Thymus (tissue), 11 donors: ENCODE data around the gene POMT2. TPM values are rescaled to one million over a fixed set of nuclear protein-coding genes. Genes with fewer than 3 reads are reported as not detected.
A peak's percentile ranks its signal among the peaks of the same experiment; 100 is the strongest.

ENCODE experiments used
- DNase-seq, 9 donors: peaks; one replicate each; pipeline ENCODE4 v3.0.0-alpha.2; 2013; ENCODE audit warnings: low spot score in 9 of 9, low read depth in 6 of 9, missing footprints in 1 of 9
- H3K27ac ChIP-seq, 2 donors: one replicate each; pipeline ENCODE4 v1.5.1; 2013; ENCODE audit warnings: control low read depth in 1 of 2, low read depth in 1 of 2, low read length in 1 of 2, mild to moderate bottlenecking in 1 of 2, moderate library complexity in 1 of 2
- H3K27me3 ChIP-seq, 2 donors: one replicate each; pipeline ENCODE4 v1.5.1; 2013; ENCODE audit warnings: low read length in 1 of 2; ENCODE audit not compliant: control insufficient read depth in 2 of 2, insufficient read depth in 1 of 2
- H3K36me3 ChIP-seq, 2 donors: one replicate each; pipeline ENCODE4 v1.5.1; 2013; ENCODE audit warnings: low read length in 1 of 2, mild to moderate bottlenecking in 1 of 2, moderate library complexity in 1 of 2; ENCODE audit not compliant: control insufficient read depth in 2 of 2, insufficient read depth in 2 of 2
- H3K4me1 ChIP-seq, 2 donors: one replicate each; pipeline ENCODE4 v1.5.1; 2013; ENCODE audit warnings: low read length in 2 of 2; ENCODE audit not compliant: control insufficient read depth in 2 of 2, insufficient read depth in 2 of 2
- H3K4me3 ChIP-seq, 2 donors: one replicate each; pipeline ENCODE4 v1.5.1; 2013; ENCODE audit warnings: low read length in 2 of 2, control low read depth in 1 of 2, mild to moderate bottlenecking in 1 of 2
- H3K9me3 ChIP-seq, 2 donors: one replicate each; pipeline ENCODE4 v1.5.1; 2013; ENCODE audit warnings: low read length in 1 of 2, mild to moderate bottlenecking in 1 of 2; ENCODE audit not compliant: control insufficient read depth in 2 of 2, insufficient read depth in 1 of 2
- WGBS: extraction: QIAGEN DNeasy Blood & Tissue Kit; methylation state at CpG from one replicate; pipeline ENCODE4 v1.1.7; 2013; 5-methylcytosine and 5-hydroxymethylcytosine counted together
- polyA plus RNA-seq: library from polyadenylated mRNA; stranded (reverse); fragments of 200-250 nt; gene quantifications from one replicate; pipeline ENCODE4 v1.2.3, GENCODE V29; 2013
- total RNA-seq: library from RNA; stranded (reverse); fragments of 120-200 nt; gene quantifications from one replicate; pipeline ENCODE4 v1.2.4, GENCODE V29; 2013
- donor health status: healthy.

POMT2 gene
- total and polyA plus RNA-seq, 2 donors = 3.5 to 11.1 TPM

DNA sequence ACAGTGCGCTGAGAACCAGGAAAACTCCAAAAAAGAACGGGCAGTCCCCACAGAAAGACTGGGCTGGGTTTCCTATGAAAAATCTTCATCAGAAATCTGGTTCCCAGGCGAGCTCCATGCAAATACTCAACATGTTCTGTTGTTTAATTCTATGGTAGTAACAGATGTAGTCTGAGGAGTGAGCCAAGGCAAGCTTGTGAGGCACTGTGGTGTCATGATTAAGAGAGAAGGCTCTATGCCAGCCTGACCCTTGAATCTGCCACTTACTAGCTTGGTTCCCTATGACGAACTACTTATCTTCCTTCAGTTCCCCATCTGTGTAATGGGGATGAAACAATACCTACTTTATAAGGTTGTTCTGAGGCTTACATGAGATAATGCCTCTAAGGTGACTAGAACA, 10.7 kb downstream of the POMT2 start:
- 98% methylated on average over 4 of the region's 4 CpGs for WGBS
- peaks cover 3 to 5% of the 10 kb centered on the region in 2 donors for H3K4me1 ChIP-seq
- H3K27me3 ChIP-seq = no peaks in the 10 kb centered on the region
- no peaks in the 10 kb centered on the region for H3K9me3 ChIP-seq
- H3K4me3 ChIP-seq = no peak overlapping the region
- H3K36me3 ChIP-seq = no peaks in the 10 kb centered on the region
- no peak overlapping the region for H3K27ac ChIP-seq
- no peak for DNase-seq

DNA sequence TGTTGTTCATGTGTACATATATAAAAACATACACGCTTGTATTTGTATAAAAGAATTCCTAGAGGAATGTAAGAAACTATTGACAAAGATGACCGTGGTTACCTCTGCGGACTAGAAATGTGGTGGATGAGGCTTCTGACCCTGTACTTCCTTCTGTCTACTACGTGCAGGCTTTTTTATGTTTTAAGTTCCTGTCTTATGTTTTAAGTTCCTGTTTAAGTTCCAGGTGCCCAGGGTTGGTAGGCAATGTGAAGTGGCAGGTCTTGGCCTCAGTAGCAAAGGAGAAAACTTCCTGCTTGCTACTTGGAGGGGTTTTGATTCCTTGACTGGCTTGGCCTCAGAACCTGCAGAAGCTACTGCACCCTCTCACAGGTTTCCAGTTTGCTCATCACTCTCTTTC, 11.6 kb downstream of the POMT2 start:
- 34% methylated on average over 4 of the region's 4 CpGs for WGBS
- Histone ChIP-seq H3K4me1 (peaks cover 3 to 5% of the 10 kb centered on the region in 2 donors), H3K4me3 (no peak overlapping the region), H3K36me3 (no peaks in the 10 kb centered on the region), H3K9me3 (no peaks in the 10 kb centered on the region), H3K27ac (peak overlapping the region in 1 of 2 donors; percentile 33), H3K27me3 (no peaks in the 10 kb centered on the region)
- DNase-seq = peak in 2 of 9 donors; percentile 19 to 44

DNA sequence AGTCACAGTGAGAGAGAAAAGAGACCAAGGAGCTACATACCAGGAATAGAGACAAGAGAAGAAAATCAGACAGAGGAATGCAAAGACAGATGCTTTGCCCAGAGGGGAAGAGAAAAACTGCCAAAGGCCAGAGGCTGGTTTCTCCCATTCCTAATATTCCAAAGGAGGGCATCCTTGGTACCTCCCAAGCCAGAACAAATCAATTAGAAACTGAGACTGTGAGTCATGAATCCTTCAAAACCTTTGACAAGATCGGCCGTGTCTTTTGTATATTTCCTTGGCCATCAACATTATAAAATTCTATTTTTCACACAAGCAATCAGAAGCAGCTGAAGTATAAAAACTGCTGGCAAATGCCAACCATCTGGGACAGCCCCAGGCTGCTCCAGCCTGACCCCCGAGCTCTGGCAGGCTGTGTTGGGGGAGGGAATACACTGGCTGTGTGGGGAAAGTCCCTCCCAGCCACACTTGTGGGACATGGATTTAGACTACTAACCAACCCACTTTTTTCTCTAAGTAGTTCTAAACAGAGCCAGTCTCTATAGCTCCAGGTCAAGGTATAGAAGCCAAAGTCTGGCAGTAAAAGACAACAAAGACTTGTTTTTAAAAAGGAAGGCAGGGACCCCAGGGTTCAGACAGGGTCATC, 13.7 kb downstream of the POMT2 start:
- Histone ChIP-seq H3K4me3 (no peak overlapping the region), H3K27ac (no peak overlapping the region), H3K9me3 (no peaks in the 10 kb centered on the region), H3K36me3 (no peaks in the 10 kb centered on the region), H3K27me3 (no peaks in the 10 kb centered on the region), H3K4me1 (peaks cover 3 to 5% of the 10 kb centered on the region in 2 donors)
- WGBS = 90% methylated on average over 3 of the region's 3 CpGs
- no peak for DNase-seq

DNA sequence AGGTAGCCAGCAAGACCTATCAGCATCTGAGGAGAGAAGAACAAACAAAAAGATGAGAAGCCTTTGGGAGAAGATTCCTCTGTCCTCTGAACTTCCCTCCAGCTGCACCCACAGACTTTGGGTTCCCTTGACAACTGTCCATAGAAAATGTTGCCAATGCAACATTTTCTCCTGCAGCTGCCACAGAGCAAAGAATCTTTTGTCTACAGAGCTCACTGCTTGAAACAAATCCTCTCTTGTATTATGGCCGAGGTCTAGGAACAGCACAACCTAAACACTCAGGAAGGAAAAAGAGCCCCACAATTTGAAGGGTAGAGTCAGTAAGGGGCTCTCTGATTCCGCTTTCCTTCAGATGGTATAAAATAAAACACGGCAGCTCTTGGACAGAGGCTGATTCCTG, 14.3 kb downstream of the POMT2 start:
- Histone ChIP-seq H3K9me3 (no peaks in the 10 kb centered on the region), H3K36me3 (no peaks in the 10 kb centered on the region), H3K27ac (no peak overlapping the region), H3K4me3 (no peak overlapping the region), H3K27me3 (no peaks in the 10 kb centered on the region), H3K4me1 (peaks cover 3 to 6% of the 10 kb centered on the region in 2 donors)
- 95% methylated on average over 3 of the region's 3 CpGs for WGBS
- no peak for DNase-seq

DNA sequence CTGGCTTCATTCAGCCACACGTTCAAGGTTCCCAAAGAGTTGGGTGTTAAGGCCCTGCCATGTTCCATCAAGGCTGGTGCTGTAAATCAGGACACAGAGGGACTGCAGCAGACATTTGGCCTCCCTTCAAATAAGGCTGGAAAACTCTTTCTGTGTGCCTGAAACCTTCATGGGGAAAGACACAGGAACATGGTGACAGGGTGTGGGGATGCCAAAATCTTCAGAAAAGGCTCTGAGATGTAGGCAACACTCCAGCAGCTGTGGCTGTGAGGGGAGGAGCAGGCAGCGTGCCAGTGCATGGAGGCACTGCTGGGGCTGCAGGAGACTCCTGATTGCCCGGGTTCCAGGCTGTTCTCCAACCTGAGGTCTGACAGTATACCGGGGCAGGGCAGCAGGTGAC, 15.0 kb downstream of the POMT2 start:
- Histone ChIP-seq H3K4me1 (peaks cover 3 to 8% of the 10 kb centered on the region in 2 donors), H3K27ac (no peak overlapping the region), H3K27me3 (no peaks in the 10 kb centered on the region), H3K36me3 (no peaks in the 10 kb centered on the region), H3K4me3 (no peak overlapping the region), H3K9me3 (no peaks in the 10 kb centered on the region)
- WGBS = 94% methylated on average over 4 of the region's 4 CpGs
- no peak for DNase-seq

DNA sequence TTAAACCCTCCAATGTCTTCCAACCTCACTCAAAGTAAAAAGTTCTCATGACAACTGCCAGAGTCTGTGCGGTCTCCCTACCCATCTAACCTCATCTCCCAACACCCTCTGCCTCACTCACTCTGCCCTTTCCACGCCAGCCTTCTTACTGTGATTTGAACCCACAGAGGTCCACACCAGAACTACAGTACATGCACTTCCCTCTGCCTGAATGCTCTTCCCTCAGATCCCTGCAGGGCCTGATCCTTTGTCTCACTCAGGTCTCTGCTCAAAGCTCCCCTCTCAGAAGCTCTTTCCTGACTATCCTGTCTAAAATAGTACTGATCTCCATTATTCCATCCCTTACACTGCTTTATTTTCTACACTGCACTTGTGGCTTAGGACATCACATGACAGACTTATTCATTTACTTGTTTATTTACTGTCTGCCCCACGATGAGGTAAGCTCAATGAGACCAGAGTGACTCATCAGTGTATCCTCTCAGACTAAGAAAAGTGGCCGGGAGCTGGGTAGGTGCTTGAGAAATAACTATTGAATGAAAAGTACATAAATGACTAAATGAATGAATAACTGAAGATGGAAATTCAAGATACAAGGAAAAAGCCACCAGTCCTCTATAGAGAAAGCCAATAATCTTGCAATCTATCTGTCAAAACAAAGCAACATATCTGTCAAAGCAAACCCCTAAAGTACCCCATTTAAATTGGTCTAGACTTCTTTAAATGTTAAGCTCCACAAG, 17.1 kb downstream of the POMT2 start:
- no peak overlapping the region for H3K4me3 ChIP-seq
- H3K9me3 ChIP-seq = no peaks in the 10 kb centered on the region
- peaks cover 0 to 3% of the 10 kb centered on the region in 2 donors for H3K4me1 ChIP-seq
- WGBS = 88% methylated on average over 4 of the region's 4 CpGs
- H3K36me3 ChIP-seq = no peaks in the 10 kb centered on the region
- no peak for DNase-seq
- H3K27me3 ChIP-seq = no peaks in the 10 kb centered on the region
- H3K27ac ChIP-seq = no peak overlapping the region

DNA sequence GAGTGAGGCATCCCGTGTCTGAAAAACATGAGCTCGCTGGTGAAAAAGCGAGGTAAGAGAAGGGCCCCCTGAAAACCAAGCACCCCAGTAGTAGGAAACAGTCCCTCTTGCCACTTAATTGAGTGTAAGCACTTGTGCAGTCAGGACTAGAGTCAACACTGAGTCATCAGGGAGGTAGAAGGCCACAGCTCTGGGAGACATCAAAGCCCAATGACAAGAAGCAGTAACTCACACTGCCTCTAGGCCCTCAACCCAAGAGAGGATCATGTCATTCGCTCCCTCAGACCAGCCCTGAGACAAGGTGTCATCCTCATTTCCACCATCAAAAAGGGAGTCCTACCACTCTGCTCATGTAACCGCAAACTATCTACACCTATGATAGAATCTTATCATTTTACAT, 17.8 kb downstream of the POMT2 start:
- Histone ChIP-seq H3K4me3 (no peak overlapping the region), H3K4me1 (peaks cover 0 to 3% of the 10 kb centered on the region in 2 donors), H3K27ac (no peak overlapping the region), H3K36me3 (no peaks in the 10 kb centered on the region), H3K9me3 (no peaks in the 10 kb centered on the region), H3K27me3 (no peaks in the 10 kb centered on the region)
- WGBS = 97% methylated on average over 5 of the region's 5 CpGs
- DNase-seq = no peak

DNA sequence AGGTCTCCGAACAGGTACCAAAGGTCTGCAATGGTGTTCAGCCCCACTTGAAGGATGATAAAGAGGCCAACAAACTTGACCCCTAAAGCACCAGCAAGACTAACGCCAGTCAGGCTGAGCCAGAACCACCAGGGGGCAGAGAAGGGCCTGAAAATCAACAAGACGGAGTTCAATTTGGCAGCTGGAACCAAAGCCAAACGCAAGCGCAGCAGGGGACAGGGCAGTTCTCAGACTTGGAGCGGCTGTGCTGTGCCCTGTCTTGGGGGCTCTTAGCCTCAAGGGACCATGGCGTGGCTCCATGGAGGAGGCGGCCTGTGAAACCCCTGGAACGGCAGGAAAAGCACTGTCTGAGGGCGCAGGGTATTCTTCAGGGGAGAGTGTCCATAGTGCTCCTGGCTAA, 19.6 kb downstream of the POMT2 start:
- Histone ChIP-seq H3K4me3 (no peak overlapping the region), H3K4me1 (peaks cover 0 to 3% of the 10 kb centered on the region in 2 donors), H3K9me3 (no peaks in the 10 kb centered on the region), H3K27ac (no peak overlapping the region), H3K36me3 (peaks cover 0 to 2% of the 10 kb centered on the region in 2 donors), H3K27me3 (no peaks in the 10 kb centered on the region)
- WGBS = 71% methylated on average over 10 of the region's 10 CpGs
- peak in 8 of 9 donors; percentile 27 to 75 (median 46) for DNase-seq

DNA sequence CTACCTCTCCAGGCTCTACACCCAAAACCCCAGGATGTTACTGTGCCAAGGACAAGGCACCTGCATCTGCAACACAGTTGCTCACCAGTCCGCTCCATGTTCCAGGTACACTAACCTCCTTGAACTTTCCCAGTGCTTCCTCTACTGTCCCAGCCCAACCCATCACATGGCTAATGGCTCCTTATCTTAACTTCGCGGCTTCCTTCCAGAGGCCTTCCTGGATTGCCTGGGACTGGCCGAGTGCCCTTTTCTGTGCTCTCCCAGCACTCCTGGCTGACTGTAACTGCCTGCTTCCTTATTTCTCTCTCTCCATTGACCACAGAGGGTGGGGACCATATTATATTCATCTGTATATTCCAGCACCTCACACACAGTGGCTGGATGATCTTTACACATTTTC, 20.9 kb downstream of the POMT2 start:
- WGBS = 93% methylated on average over 4 of the region's 4 CpGs
- Histone ChIP-seq H3K9me3 (no peaks in the 10 kb centered on the region), H3K27me3 (no peaks in the 10 kb centered on the region), H3K36me3 (peaks cover 0 to 2% of the 10 kb centered on the region in 2 donors), H3K4me1 (peaks cover 0 to 3% of the 10 kb centered on the region in 2 donors), H3K4me3 (no peak overlapping the region), H3K27ac (no peak overlapping the region)
- DNase-seq = no peak
